Muscle of back (tissue), 11 donors: ENCODE data around the gene ZNF750. TPM values are rescaled to one million over a fixed set of nuclear protein-coding genes. Genes with fewer than 3 reads are reported as not detected.
"Not testable (repeated sequence)": the region's sequence is repeated elsewhere in the genome, so short reads cannot be mapped to it uniquely, and the experiment has no call there.

ENCODE experiments used
- DNase-seq, 3 donors: peaks; one replicate each; pipeline versions ENCODE4 v3.0.0 to v3.0.0-alpha.2; 2013
- polyA plus RNA-seq, 10 donors: library from polyadenylated mRNA; unstranded; fragments of 120-200 nt; gene quantifications; one replicate each; pipeline ENCODE4 v1.2.1, GENCODE V29; 2013; ENCODE audit not compliant: insufficient read length in 10 of 10

ZNF750 gene
- polyA plus RNA-seq, 10 donors = 0.17 to 8.7 (median 0.28) TPM

- no peak for DNase-seq
Observed at GRCh38 chr17:82795615-82796014, 44.2 kb downstream of the ZNF750 start.

GRCh38 chr17:82794781-82795482 is 44.9 kb downstream of the ZNF750 start:
- DNase-seq = peak in 2 of 3 donors; percentile 71 to 89

- DNase-seq = peak in 1 of 3 donors; percentile 54
Observed at GRCh38 chr17:82793974-82794630, 45.7 kb downstream of the ZNF750 start.

- no peak for DNase-seq
Observed at GRCh38 chr17:82791532-82791931, 48.3 kb downstream of the ZNF750 start.

GRCh38 chr17:82790391-82790790 is 49.4 kb downstream of the ZNF750 start:
- DNase-seq = no peak

GRCh38 chr17:82789806-82790205 is 50.0 kb downstream of the ZNF750 start:
- no peak for DNase-seq

- no peak for DNase-seq
Observed at GRCh38 chr17:82789051-82789592, 50.7 kb downstream of the ZNF750 start.

GRCh38 chr17:82788206-82789001 is 51.4 kb downstream of the ZNF750 start:
- no peak for DNase-seq

- peak in 1 of 3 donors; percentile 58 for DNase-seq
Observed at GRCh38 chr17:82787081-82787848, 52.6 kb downstream of the ZNF750 start.

- no peak for DNase-seq
Observed at GRCh38 chr17:82786427-82786826, 53.4 kb downstream of the ZNF750 start.

GRCh38 chr17:82785581-82785980 is 54.2 kb downstream of the ZNF750 start:
- not testable (repeated sequence) for DNase-seq

GRCh38 chr17:82783498-82783897 is 56.3 kb downstream of the ZNF750 start:
- no peak for DNase-seq

GRCh38 chr17:82782657-82783207 is 57.1 kb downstream of the ZNF750 start:
- DNase-seq = no peak

GRCh38 chr17:82781894-82782274 is 57.9 kb downstream of the ZNF750 start:
- peak; percentile 74 to 91 (median 88) for DNase-seq

GRCh38 chr17:82780971-82781893 is 58.6 kb downstream of the ZNF750 start:
- no peak for DNase-seq

- no peak for DNase-seq
Observed at GRCh38 chr17:82780195-82780594, 59.6 kb downstream of the ZNF750 start.

- DNase-seq = no peak
Observed at GRCh38 chr17:82779541-82779940, 60.3 kb downstream of the ZNF750 start.
